Endothelial cell of umbilical vein (primary cell): ENCODE measurements around the gene DNHD1. TPM values are rescaled to one million over a fixed set of nuclear protein-coding genes. Genes with fewer than 3 reads are reported as not detected.
A peak's percentile ranks its signal among the peaks of the same experiment; 100 is the strongest.

Experiments used
- BruUV-seq: library from RNA; stranded (reverse); fragments of 400-500 nt; replicated peaks from 2 replicates; lab custom pipeline; 2021; lab: Mats Ljungman, UMichigan
- CTCF ChIA-PET: fragments of 300-600, 350-600 bp; sonication (Branson Sonifier 250); formaldehyde crosslinking; loops from one replicate; lab custom pipeline; 2021; ENCODE audit warnings: antibody characterized with exemption, inconsistent platforms; lab: Charles Lee
- POLR2A ChIA-PET: fragments of 300-600, 350-600 bp; sonication (Branson Sonifier 250); formaldehyde crosslinking; loops from one replicate; lab custom pipeline; 2021; ENCODE audit warnings: antibody characterized with exemption, inconsistent platforms; lab: Charles Lee
- DNase-seq: peaks from one replicate; pipeline ENCODE4 v3.0.0-alpha.2; 2011; ENCODE audit warnings: low read depth, low spot score
- FAIRE-seq: peaks from 2 replicates; lab custom pipeline; 2011; peaks lifted over from hg19 to GRCh38; lab: Jason Lieb, UNC
- H2AFZ ChIP-seq: 2 replicates; pipeline ENCODE4 v1.6.0; 2012; ENCODE audit warnings: low read depth, low read length, control low read depth, inconsistent platforms
- H3K27ac ChIP-seq: 2 replicates; pipeline ENCODE4 v1.5.1; 2011; ENCODE audit warnings: low read depth, mild to moderate bottlenecking, control low read depth, low read length, moderate library complexity; ENCODE audit not compliant: insufficient read depth
- H3K27me3 ChIP-seq, 2 experiments: 2 replicates each; pipeline versions ENCODE4 v1.6.0 to v1.6.1; 2011; ENCODE audit warnings: low read length in 2 of 2, mixed read lengths in 1 of 2; ENCODE audit not compliant: control insufficient read depth in 2 of 2, insufficient read depth in 2 of 2
- H3K36me3 ChIP-seq, 2 experiments: 2 replicates in 1 of 2; 3 replicates in 1 of 2; pipeline ENCODE4 v1.5.1; 2011; ENCODE audit warnings: low read length in 2 of 2, mild to moderate bottlenecking in 1 of 2, moderate library complexity in 1 of 2; ENCODE audit not compliant: control insufficient read depth in 2 of 2, insufficient read depth in 2 of 2; ENCODE audit errors: extremely low read depth in 1 of 2
- H3K4me1 ChIP-seq: 3 replicates; pipeline ENCODE4 v1.5.1; 2011; ENCODE audit warnings: mild to moderate bottlenecking, low read length; ENCODE audit not compliant: control insufficient read depth, insufficient read depth; ENCODE audit errors: extremely low read depth
- H3K4me2 ChIP-seq: 2 replicates; pipeline ENCODE4 v1.6.1; 2011; ENCODE audit warnings: low read length, control low read depth, mixed read lengths; ENCODE audit not compliant: insufficient read depth
- H3K4me3 ChIP-seq, 3 experiments: fragments of 200-600 bp in 1 of 3; sonication (generic), shearing (Covaris generic) in 1 of 3; replicated peaks in 1 of 3; 2 replicates each; pipeline ENCODE4 v1.5.1; 2011 to 2016; ENCODE audit warnings: control low read depth in 3 of 3, low read length in 3 of 3, mild to moderate bottlenecking in 2 of 3, inconsistent platforms in 1 of 3, low read depth in 1 of 3, moderate library complexity in 1 of 3; ENCODE audit not compliant: insufficient read depth in 1 of 3
- H3K79me2 ChIP-seq: 2 replicates; pipeline ENCODE4 v1.6.0; 2012; ENCODE audit warnings: low read length, inconsistent platforms; ENCODE audit not compliant: control insufficient read depth, insufficient read depth
- H3K9ac ChIP-seq: replicated peaks from 2 replicates; pipeline ENCODE3; 2011; ENCODE audit warnings: low read length, control low read depth; ENCODE audit not compliant: insufficient read depth; ENCODE audit errors: extremely low read depth
- H3K9me1 ChIP-seq: replicated peaks from 3 replicates; pipeline ENCODE4 v1.6.0; 2011; ENCODE audit warnings: mild to moderate bottlenecking, low read length; ENCODE audit not compliant: control insufficient read depth, insufficient read depth; ENCODE audit errors: extremely low read depth
- H3K9me3 ChIP-seq: replicated peaks from 2 replicates; pipeline ENCODE4 v1.5.1; 2012; ENCODE audit warnings: low read length, inconsistent platforms; ENCODE audit not compliant: control insufficient read depth, insufficient read depth
- H4K20me1 ChIP-seq: replicated peaks from 2 replicates; pipeline ENCODE3; 2011; ENCODE audit warnings: mild to moderate bottlenecking, low read length; ENCODE audit not compliant: control insufficient read depth, insufficient read depth; ENCODE audit errors: extremely low read depth
- CTCF ChIP-seq, 2 donors: IDR thresholded peaks; 1 replicate in 1 of 2; 2 replicates in 1 of 2; pipeline ENCODE4 v1.5.1; 2011; ENCODE audit warnings: low read length in 2 of 2, mild to moderate bottlenecking in 2 of 2, moderate library complexity in 2 of 2, control low read depth in 1 of 2, inconsistent platforms in 1 of 2, low read depth in 1 of 2; ENCODE audit not compliant: insufficient read depth in 1 of 2; ENCODE audit errors: extremely low read depth in 1 of 2
- EZH2 ChIP-seq: IDR thresholded peaks from 2 replicates; pipeline ENCODE4 v1.6.1; 2012; ENCODE audit warnings: borderline replicate concordance, low read depth, mild to moderate bottlenecking, moderate library complexity, low read length, inconsistent platforms; ENCODE audit not compliant: severe bottlenecking
- FOS ChIP-seq: IDR thresholded peaks from 2 replicates; pipeline ENCODE4 v1.6.1; 2011; ENCODE audit warnings: mild to moderate bottlenecking, low read length, moderate library complexity, borderline replicate concordance; ENCODE audit not compliant: insufficient read depth
- GATA2 ChIP-seq: IDR thresholded peaks from 2 replicates; pipeline ENCODE4 v1.7.0; 2011; ENCODE audit warnings: low read depth, mild to moderate bottlenecking, moderate library complexity, mixed read lengths, low read length; ENCODE audit not compliant: insufficient read length, insufficient read depth
- JUN ChIP-seq: IDR thresholded peaks from 2 replicates; pipeline ENCODE4 v1.6.1; 2011; ENCODE audit warnings: borderline replicate concordance, low read depth; ENCODE audit not compliant: insufficient read length, insufficient read depth
- MAX ChIP-seq: IDR thresholded peaks from 2 replicates; pipeline ENCODE4 v1.6.1; 2011; ENCODE audit not compliant: insufficient read depth, insufficient read length
- POLR2A ChIP-seq: IDR thresholded peaks from 2 replicates; pipeline ENCODE4 v1.6.1; 2012; ENCODE audit warnings: low read depth, mild to moderate bottlenecking, control low read depth, low read length
- dilution Hi-C: fragments of 300-500 bp; cut with MboI; formaldehyde crosslinking; loops from one replicate; pipeline ENCODE4 v1.15.0; 2019; ENCODE audit warnings: low sequenced_read_pairs; ENCODE audit not compliant: extremely low pct_ligation_motif_present
- intact Hi-C: fragments of 100-400 bp; cut with micrococcal nuclease; formaldehyde crosslinking; loops from one replicate; pipeline ENCODE4 v1.10.0; 2022
- polyA plus RNA-seq, 4 experiments: library from polyadenylated mRNA; depleted of rRNA in 3 of 4; stranded (reverse) in 3 of 4; unstranded in 1 of 4; fragments of >200 nt; gene quantifications; 2 replicates each; pipeline versions ENCODE4 v1.2.1 to v1.2.3, GENCODE V29; 2011 to 2012; ENCODE audit warnings: missing spikeins in 1 of 4
- total RNA-seq: library from RNA; stranded (reverse); gene quantifications from 2 replicates; pipeline ENCODE4 v1.2.3, GENCODE V29; 2021

The DNHD1 gene
- total and polyA plus RNA-seq, 2 donors (not counting 3 experiments of a cell fraction or from before 2014, with no cell fraction given) = 3.7 to 8.6 TPM

- H3K36me3 ChIP-seq = peaks cover 2 to 16% of the 10 kb centered on the region in 2 experiments
- dilution Hi-C loops (no loop called here), intact Hi-C loops (loop anchor here (2.0 to 5.0 kb wide), 3 partner anchors 144 to 242 kb away; partner anchors contain the start of genes FHIP1B and TPP1)
- H3K27ac ChIP-seq = peak overlapping the region; percentile 87
- TF ChIP-seq CTCF (IDR thresholded peaks at IDR 0.05; ENCODE audit: extremely low read depth in 1 of 2, insufficient read depth in 1 of 2, low read depth in 1 of 2, low read length in 2 of 2) = no peak
- no peak for TF ChIP-seq POLR2A
- no peak for TF ChIP-seq EZH2
- no peak for TF ChIP-seq GATA2
- no peak for TF ChIP-seq FOS
- no peak for TF ChIP-seq MAX
- TF ChIP-seq JUN = no peak
- CTCF ChIA-PET = interaction anchor here (1.2 to 3.5 kb wide), 5 partner anchors 10 to 145 kb away, joined by 3 to 32 read pairs (median 3); partner anchors contain the start of gene TPP1
- H3K4me1 ChIP-seq = peaks cover 15% of the 10 kb centered on the region
- H3K9me3 ChIP-seq = no peaks in the 10 kb centered on the region
- FAIRE-seq (peak; percentile 38), DNase-seq (no peak)
- H2AFZ ChIP-seq = peak overlapping the region; percentile 82
- H3K4me3 ChIP-seq = peak overlapping the region; percentile 61 to 67 (median 64)
- POLR2A ChIA-PET = interaction anchor here (1.0 kb wide), 1 partner anchor 55 kb away, joined by 3 read pairs; no protein-coding TSS in a partner anchor
- BruUV-seq = TSS peak; percentile 93
- H3K4me2 ChIP-seq = peak overlapping the region; percentile 93
- H3K9me1 ChIP-seq = no peaks in the 10 kb centered on the region
- H3K79me2 ChIP-seq = peaks cover 6% of the 10 kb centered on the region
- H3K27me3 ChIP-seq = no peaks in the 10 kb centered on the region
- H3K9ac ChIP-seq = peak overlapping the region; percentile 74
- H4K20me1 ChIP-seq = no peaks in the 10 kb centered on the region
Observed at GRCh38 chr11:6474413-6474792, 22.7 kb upstream of the DNHD1 start.
